Forelimb muscle (tissue), 1 donor: ENCODE results near the gene UTS2. TPM values are rescaled to one million over a fixed set of nuclear protein-coding genes. Genes with fewer than 3 reads are reported as not detected.

Source experiments
- DNase-seq: peaks from one replicate; pipeline ENCODE4 v3.0.0-alpha.2; 2013; ENCODE audit warnings: low read depth
- polyA plus RNA-seq: library from polyadenylated mRNA; unstranded; fragments of 120-200 nt; gene quantifications from one replicate; pipeline ENCODE4 v1.2.1, GENCODE V29; 2013; ENCODE audit not compliant: insufficient read length

Gene UTS2
- polyA plus RNA-seq, 1 donor: not detected

GRCh38 chr1:7813677-7814373, 39.0 kb downstream of the UTS2 start:
- no peak for DNase-seq

- DNase-seq: no peak
Measured at GRCh38 chr1:7811476-7811875, 41.4 kb downstream of the UTS2 start.

- no peak for DNase-seq
Measured at GRCh38 chr1:7810395-7810794, 42.5 kb downstream of the UTS2 start.

- no peak for DNase-seq
Measured at GRCh38 chr1:7809742-7810141, 43.1 kb downstream of the UTS2 start.

GRCh38 chr1:7808253-7808844, 44.5 kb downstream of the UTS2 start:
- no peak for DNase-seq

- no peak for DNase-seq
Measured at GRCh38 chr1:7805460-7805859, 47.4 kb downstream of the UTS2 start.

Other genes starting within 250 kb of the UTS2 start
- 67.9 TPM for gene VAMP3, start 81.8 kb downstream of the UTS2 start, polyA plus RNA-seq
- gene PER3, start 68.8 kb downstream of the UTS2 start, polyA plus RNA-seq: 4.3 TPM
- 0.11 TPM for gene TNFRSF9, start 87.8 kb upstream of the UTS2 start, polyA plus RNA-seq
- 288 TPM for gene PARK7, start 108.6 kb upstream of the UTS2 start, polyA plus RNA-seq
- 6.5 TPM for gene ERRFI1, start 173.2 kb upstream of the UTS2 start, polyA plus RNA-seq